NOMO-1 treated with dmso at 0.1 percent for 144 hours (cell line): ENCODE results near the gene AP3S1.

Experiments
- DNase-seq: peaks from one replicate; lab custom pipeline; 2025; ENCODE audit not compliant: unreplicated experiment; lab: John Stamatoyannopoulos, UW

The AP3S1 gene

GRCh38 chr5:115934388-115934974 lies 92.7 kb downstream of the AP3S1 start:
- DNase-seq = no peak

- no peak for DNase-seq
Measured at GRCh38 chr5:115936031-115936430, 94.3 kb downstream of the AP3S1 start.

DNA sequence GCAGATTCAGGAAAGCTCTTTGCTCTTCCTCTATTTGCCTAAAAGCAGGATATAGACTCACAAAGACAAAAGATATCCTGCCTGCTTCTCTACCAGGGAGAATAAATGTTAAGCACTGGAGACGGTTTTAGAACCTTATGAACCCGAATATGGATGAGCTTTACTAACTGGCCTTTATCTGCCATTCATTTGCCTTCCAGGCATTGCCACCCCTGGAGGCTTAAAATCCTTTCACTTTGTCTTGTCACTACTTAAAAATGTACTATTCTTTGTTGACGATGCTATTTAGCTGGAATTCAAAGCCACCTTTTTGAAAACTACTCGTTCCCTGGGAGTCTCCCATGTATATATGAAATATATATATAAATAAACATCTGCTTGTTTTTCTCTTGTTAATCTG lies 97.3 kb downstream of the AP3S1 start:
- no peak for DNase-seq

GRCh38 chr5:115940080-115940810 lies 98.5 kb downstream of the AP3S1 start:
- no peak for DNase-seq

DNA sequence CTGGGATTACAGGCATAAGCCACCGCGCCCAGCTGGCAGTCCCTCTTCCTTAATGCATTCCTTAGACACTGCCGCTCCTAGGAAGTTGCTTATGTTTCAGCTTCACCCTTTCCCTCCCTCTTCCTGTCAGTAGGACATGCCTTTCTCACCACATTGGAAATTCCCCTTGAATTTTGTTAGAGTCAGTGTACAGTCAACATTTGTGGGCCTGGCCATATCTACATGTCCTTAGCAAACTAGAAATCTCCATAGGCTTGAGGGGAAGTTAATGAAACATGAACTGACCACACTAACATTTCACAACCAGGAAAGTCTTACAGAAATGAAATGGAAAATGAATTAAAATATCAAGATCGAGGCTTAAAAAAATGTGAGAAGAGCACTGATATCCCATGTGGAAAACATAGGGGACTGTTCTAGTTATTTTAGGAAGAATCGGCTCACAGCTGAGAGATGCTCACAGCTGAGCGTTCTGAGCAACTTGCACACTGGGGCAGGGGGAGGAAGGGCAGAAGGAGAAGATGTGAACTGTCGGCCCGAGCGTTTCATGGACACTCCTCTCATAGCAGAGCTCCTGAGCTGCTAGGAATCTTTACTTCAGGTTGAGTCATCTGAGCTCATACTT lies 99.4 kb downstream of the AP3S1 start:
- no peak for DNase-seq

DNA sequence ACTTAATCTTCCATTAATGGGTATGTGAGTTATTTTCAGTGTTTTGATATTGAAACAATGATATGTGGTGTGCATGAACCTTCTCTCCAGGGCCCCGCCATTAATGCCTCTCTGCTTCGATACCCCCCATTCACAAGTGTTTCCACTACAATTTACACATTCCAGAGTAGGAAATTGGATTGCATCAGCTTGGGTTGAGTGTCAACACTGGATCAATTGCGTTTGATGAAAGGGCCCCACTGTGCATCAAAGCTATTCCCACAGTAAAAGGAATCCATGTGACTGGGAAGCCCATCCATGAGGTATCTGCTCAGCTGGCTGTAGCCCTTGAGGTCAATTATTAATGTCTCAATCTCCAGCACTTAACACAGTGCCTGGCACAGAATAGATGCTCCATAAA lies 102.8 kb downstream of the AP3S1 start:
- no peak for DNase-seq

DNA sequence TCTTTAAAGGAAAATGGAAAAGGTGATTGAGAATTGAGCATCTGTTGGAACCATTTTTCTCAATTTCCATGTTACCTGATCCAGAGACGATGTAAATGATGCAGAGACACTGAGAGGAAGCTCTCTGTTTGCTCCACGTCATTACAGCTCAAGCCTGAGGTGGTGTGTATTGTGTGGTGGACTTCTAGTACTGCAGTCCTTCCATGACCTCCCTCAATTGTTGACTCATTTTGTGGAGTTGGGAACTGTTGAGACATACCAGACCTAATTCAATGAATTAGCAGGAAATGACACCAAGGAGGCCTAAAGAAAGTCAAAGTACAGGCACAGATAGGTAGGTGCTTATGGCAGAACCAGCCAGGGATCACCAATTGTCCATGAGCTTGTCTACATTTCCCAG lies 104.9 kb downstream of the AP3S1 start:
- no peak for DNase-seq

DNA sequence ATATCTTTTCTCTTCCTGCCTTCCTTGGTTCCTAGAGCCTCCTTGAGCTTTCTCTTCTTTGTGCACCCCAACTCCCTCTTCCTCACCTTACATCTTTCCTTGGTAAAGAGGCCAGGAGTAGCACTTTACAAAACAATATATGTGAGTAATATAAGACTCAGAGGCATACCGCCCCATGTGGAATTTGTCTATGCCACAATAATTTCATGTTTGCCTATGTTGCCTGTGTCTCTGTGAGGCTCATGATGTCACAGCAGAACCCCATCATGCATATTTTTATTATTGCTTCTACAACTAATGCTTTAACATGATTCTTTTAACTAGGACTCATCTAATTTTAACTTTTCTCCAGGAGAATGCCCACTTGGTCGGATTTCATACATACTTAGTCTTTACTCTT lies 105.5 kb downstream of the AP3S1 start:
- DNase-seq = no peak

DNA sequence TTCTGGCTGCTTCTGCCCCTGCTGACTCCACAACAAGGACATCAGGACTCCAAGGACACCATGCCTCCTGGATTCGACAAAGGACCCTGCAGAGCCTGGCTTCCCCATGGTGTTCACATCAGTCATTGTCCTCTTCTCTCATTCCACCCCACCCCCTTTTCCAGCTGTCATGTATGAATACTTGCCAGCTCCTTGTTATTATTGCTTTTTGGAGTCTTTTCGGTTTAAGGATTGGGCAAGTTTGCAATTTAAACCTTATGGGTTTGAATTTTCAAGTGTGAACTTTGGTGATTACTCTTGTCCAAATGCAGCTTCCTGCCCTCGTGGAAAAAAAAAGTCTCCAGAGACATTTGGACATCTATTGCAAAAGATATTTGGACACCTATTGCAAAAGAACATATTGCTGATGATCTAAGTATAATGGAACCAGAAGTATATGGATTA lies 106.4 kb downstream of the AP3S1 start:
- no peak for DNase-seq

- no peak for DNase-seq
Measured at GRCh38 chr5:115949096-115949495, 107.4 kb downstream of the AP3S1 start.

- no peak for DNase-seq
Measured at GRCh38 chr5:115952588-115952987, 110.9 kb downstream of the AP3S1 start.

GRCh38 chr5:115954144-115954543 lies 112.4 kb downstream of the AP3S1 start:
- DNase-seq = no peak

GRCh38 chr5:115956957-115957356 lies 115.2 kb downstream of the AP3S1 start:
- DNase-seq = no peak

DNA sequence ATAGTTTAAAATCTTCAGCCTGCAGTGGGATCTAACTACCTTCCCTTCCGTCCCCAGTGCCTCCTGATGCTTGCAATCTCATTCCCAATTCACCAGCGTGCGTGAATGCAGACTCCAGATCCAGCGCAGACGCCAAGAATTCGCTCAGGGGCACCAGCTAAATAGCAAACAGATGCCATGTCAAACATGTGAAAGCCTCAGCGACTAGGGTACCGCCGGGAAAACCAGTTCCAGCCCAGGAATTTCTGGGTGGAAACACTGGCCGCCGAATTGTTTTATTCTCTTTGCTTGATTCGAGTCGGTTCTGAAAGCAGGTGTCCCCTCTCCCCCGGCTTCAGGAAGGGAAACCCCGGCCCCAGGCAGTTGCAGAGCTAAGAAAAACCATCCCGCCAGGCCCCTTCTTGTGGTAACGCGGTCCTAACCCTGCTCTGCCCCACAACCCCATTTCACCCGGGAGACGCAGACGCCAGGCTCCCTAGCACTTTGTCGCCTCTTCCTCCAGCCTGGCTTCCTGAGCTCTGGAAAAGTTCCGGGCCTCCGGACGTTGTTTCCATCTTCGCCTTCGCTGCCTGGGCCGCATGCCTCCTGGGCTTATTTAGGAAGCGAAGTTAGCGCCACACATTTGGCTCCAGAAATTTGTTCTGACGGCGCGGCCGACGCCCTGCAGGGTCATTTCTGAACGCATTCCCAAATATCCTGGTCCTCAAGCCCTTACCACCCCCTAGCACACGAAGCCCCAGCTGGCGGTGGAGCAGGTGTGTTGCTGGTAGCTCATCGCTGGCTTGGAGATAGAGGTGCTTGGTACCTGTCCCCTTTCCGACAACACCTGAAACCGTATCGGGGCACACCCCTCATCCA lies 119.9 kb downstream of the AP3S1 start:
- no peak for DNase-seq

DNA sequence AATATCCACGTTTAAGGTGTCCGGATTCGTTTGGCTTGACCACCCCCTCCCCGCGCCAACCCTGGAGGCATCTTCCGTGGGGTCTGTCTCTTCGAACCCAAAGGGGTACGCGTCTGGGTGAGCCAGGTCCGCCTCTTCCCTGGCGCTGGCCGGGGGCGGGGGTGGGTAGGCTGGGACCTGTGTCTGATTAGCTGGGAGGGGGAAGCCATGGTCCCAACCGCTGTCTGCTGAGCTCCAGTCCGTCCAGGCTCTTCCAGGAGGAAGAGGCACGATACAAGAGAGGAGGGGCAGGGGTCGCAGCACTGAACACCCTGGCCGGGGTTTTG lies 120.5 kb downstream of the AP3S1 start, which contains the start of gene LVRN:
Gene LVRN, plus strand, starts transcription at position 237 of the 326 bp plus-strand sequence. CDS start 143 bp downstream, outside the sequence.
- DNase-seq = no peak

DNA sequence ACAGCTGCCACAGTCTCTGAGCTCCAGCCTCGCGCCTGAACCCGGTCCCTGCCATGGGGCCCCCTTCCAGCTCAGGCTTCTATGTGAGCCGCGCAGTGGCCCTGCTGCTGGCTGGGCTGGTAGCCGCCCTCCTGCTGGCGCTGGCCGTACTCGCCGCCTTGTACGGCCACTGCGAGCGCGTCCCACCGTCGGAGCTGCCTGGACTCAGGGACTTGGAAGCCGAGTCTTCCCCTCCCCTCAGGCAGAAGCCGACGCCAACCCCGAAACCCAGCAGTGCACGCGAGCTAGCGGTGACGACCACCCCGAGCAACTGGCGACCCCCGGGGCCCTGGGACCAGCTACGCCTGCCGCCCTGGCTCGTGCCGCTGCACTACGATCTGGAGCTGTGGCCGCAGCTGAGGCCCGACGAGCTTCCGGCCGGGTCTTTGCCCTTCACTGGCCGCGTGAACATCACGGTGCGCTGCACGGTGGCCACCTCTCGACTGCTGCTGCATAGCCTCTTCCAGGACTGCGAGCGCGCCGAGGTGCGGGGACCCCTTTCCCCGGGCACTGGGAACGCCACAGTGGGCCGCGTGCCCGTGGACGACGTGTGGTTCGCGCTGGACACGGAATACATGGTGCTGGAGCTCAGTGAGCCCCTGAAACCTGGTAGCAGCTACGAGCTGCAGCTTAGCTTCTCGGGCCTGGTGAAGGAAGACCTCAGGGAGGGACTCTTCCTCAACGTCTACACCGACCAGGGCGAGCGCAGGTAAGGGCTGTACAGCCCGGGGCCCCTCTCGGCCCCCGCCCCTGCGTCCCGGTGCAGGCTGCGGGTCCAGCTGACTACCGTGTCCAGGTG lies 121.0 kb downstream of the AP3S1 start:
- DNase-seq = no peak

- DNase-seq = no peak
Measured at GRCh38 chr5:115963566-115963965, 121.8 kb downstream of the AP3S1 start.
